Brain microvascular endothelial cell (primary cell): Measurements from ENCODE around the gene HSPB2.

Experiments used
- DNase-seq: peaks from one replicate; pipeline ENCODE4 v3.0.0-alpha.2; 2020
- H3K27ac ChIP-seq: fragments of 250-450 bp; sonication (Bioruptor Pico); 2 replicates; pipeline ENCODE4 v1.5.1; 2020; ENCODE audit warnings: mild to moderate bottlenecking, moderate library complexity
- H3K27me3 ChIP-seq: fragments of 250-450 bp; sonication (Bioruptor Pico); replicated peaks from 2 replicates; pipeline ENCODE4 v1.5.1; 2020; ENCODE audit warnings: mild to moderate bottlenecking
- H3K36me3 ChIP-seq: fragments of 250-450 bp; sonication (Bioruptor Pico); replicated peaks from 2 replicates; pipeline ENCODE4 v1.5.1; 2020; ENCODE audit warnings: mild to moderate bottlenecking
- H3K4me3 ChIP-seq: 2 replicates; pipeline ENCODE4 v1.5.1; 2011; ENCODE audit warnings: low read depth, mild to moderate bottlenecking, control low read depth, low read length, moderate library complexity
- in situ Hi-C: cut with HindIII; loops from 2 replicates; pipeline ENCODE4 v1.10.0; 2017; ENCODE audit warnings: low sequenced_read_pairs, low pct_ligation_motif_present
- TF ChIP-seq, protein P1 (sequence below): IDR thresholded peaks from 2 replicates; pipeline ENCODE4 v1.5.1; 2011; ENCODE audit warnings: low read depth, mild to moderate bottlenecking, moderate library complexity, low read length, control low read depth, inconsistent platforms; ENCODE audit errors: missing control alignments

Gene HSPB2

DNA sequence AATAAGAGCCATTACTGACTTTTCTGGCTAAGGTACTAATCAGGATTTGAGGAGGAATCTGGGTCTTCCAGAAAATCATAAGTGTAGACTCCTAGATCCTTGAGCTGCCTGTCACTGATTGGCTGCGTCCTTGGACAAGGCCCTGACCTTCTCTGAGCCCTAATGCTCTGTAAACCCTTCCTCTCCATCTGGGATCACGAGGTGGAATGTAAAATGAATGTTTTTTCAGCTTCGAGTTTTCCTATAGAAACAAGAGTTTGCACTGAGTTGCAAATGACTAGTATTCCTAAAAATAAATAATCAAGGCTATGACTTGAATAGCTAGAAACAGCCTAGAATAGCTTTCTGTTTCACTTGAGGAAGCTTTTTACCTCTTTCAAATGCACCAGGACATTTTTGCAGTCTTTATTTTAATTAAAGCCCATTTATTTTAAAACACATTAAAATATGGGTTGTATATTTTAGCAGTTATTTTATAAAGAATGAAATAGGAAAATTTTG lies 23.6 kb downstream of the HSPB2 start:
- Histone ChIP-seq H3K27me3 (no peaks in the 10 kb centered on the region), H3K4me3 (peak overlapping the region; percentile 71), H3K27ac (no peak overlapping the region), H3K36me3 (no peaks in the 10 kb centered on the region)
- no peak for DNase-seq
- TF ChIP-seq, protein P1, sequence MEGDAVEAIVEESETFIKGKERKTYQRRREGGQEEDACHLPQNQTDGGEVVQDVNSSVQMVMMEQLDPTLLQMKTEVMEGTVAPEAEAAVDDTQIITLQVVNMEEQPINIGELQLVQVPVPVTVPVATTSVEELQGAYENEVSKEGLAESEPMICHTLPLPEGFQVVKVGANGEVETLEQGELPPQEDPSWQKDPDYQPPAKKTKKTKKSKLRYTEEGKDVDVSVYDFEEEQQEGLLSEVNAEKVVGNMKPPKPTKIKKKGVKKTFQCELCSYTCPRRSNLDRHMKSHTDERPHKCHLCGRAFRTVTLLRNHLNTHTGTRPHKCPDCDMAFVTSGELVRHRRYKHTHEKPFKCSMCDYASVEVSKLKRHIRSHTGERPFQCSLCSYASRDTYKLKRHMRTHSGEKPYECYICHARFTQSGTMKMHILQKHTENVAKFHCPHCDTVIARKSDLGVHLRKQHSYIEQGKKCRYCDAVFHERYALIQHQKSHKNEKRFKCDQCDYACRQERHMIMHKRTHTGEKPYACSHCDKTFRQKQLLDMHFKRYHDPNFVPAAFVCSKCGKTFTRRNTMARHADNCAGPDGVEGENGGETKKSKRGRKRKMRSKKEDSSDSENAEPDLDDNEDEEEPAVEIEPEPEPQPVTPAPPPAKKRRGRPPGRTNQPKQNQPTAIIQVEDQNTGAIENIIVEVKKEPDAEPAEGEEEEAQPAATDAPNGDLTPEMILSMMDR, result no peak
- in situ Hi-C loops, result no loop called here

DNA sequence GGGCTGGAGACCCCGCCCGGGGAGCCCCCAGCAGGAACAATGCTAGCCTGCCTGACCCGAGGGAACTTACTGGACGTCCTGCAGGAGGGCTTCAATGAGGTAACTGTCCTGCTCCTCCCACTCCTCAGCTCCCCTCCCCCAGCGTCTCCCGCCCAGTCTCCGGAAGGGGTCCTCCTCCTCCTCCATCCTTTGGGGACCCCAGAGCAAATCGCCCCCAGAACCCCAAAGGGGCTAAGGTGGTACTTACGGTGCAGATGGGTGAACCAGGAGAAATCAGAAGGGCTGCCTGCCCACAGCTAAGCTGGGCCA lies 24.9 kb downstream of the HSPB2 start:
- peak overlapping the region; percentile 71 for H3K4me3 ChIP-seq
- no peaks in the 10 kb centered on the region for H3K36me3 ChIP-seq
- H3K27me3 ChIP-seq, result no peaks in the 10 kb centered on the region
- in situ Hi-C loops, result no loop called here
- H3K27ac ChIP-seq, result peak overlapping the region; percentile 32
- TF ChIP-seq, protein P1, result no peak
- DNase-seq, result no peak

DNA sequence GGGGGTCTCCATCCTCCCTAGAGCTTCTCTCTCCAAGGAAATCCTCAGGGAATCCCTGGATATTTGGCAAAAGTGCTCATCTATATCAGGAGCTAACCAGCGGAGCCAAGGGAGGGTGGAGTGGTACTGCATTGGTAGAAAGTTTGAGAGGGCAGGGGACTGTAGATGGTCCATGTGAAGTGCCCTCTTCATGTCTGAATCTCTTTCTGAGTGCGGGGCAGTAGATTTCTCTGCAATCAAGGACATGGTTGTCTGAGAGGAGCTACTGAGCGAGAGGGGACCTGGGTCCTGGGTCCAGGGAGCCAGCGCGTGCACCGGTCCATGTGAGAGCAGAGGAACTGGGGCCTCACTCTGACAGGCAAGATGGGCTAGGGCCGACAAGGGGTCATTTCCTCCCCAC lies 25.3 kb downstream of the HSPB2 start:
- Histone ChIP-seq H3K4me3 (peak overlapping the region; percentile 71), H3K27me3 (no peaks in the 10 kb centered on the region), H3K27ac (no peak overlapping the region), H3K36me3 (no peaks in the 10 kb centered on the region)
- no peak for DNase-seq
- in situ Hi-C loops, result no loop called here
- TF ChIP-seq, protein P1, result no peak

DNA sequence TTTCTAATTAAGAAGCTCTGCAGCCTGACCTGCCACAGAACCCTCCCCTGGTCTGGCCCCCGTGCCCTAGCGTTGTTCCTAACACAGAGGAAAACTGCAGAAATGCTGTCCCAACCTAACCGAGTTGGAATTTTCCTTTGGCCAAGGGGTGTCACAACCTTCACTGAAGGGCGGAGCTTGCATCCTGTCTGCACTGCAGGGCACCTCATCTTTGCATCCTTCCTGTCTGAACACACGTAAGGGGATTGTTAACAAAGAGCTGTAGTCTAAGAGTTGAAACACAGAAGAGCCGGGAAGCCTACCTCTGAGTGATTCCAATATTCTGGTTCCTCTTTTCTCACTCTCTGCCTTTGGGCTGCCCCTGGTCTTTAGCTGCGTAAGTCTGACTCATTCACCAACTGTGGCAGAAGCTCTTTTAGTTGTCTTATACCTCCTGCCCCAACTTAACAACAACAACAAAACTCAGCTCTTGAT lies 26.2 kb downstream of the HSPB2 start:
- H3K27ac ChIP-seq, result peak overlapping the region; percentile 52
- no peaks in the 10 kb centered on the region for H3K27me3 ChIP-seq
- TF ChIP-seq, protein P1, result no peak
- H3K36me3 ChIP-seq, result no peaks in the 10 kb centered on the region
- in situ Hi-C loops, result no loop called here
- DNase-seq, result peak; percentile 49
- H3K4me3 ChIP-seq, result peak overlapping the region; percentile 71

DNA sequence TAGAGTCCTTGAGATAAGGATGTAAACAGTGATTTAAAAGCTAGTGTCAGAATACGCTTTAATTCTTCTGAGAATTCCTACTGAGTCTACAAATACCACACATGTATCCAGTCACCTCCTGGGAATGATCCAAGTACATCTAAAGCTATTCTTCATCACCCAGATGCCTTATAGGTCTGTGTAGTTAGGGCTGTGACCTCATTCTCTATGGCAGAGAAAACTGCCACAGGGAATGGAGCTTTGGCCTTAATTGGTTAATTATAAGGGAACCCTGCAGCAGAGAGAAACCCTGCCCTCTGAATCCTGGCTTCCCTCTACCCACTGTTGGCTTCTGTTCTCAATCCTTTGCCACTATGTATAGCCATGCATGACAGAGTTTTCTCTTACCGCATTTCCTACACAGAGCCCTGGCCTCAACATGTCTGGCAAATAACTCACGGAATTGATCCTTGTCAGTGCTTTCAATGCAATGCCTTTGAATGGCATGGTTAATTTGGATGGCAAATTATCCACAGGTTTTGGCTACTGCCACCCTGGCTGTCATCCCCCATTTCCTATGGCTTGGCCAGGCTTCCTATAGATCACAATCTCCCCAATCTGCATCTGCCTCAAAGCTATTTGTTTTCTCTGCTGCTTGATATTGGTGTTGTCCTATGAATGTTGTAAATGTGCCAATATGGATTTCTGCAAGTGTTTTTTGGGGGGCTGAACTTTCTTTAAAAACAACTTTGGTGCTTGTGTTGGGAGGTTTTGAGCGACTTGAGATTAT lies 27.5 kb downstream of the HSPB2 start:
- DNase-seq, result peak; percentile 69
- peak overlapping the region; percentile 52 for H3K27ac ChIP-seq
- no peak overlapping the region for H3K4me3 ChIP-seq
- H3K36me3 ChIP-seq, result no peaks in the 10 kb centered on the region
- H3K27me3 ChIP-seq, result no peaks in the 10 kb centered on the region
- in situ Hi-C loops, result no loop called here
- TF ChIP-seq, protein P1, result no peak

DNA sequence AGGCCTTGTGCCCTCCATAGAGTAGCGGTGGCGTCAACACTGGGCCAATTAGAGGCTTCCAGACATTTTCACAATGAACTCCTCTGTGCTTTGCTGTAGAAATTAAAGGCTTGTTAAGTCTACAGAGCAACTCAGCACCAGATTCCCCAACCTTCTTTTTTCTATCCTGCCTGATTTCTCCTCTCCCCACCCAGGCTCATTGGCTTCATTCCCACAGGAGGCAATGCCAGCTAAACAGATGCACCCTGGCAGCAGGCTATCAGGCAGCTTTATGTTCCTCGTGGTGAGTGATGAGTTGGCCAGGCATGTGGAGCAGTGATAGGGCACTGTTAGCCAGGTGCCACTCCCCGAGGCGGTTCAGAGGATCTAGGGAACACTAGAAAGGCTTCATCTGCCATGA lies 29.4 kb downstream of the HSPB2 start:
- DNase-seq, result no peak
- TF ChIP-seq, protein P1, result no peak
- no peaks in the 10 kb centered on the region for H3K27me3 ChIP-seq
- in situ Hi-C loops, result no loop called here
- no peaks in the 10 kb centered on the region for H3K36me3 ChIP-seq
- H3K27ac ChIP-seq, result no peak overlapping the region
- no peak overlapping the region for H3K4me3 ChIP-seq
